ENCODE results near the gene VGLL4.

VGLL4 gene

GRCh38 chr3:11636394-11636770, 7.3 kb downstream of the VGLL4 start:
- TF ChIP-seq, protein P1, sequence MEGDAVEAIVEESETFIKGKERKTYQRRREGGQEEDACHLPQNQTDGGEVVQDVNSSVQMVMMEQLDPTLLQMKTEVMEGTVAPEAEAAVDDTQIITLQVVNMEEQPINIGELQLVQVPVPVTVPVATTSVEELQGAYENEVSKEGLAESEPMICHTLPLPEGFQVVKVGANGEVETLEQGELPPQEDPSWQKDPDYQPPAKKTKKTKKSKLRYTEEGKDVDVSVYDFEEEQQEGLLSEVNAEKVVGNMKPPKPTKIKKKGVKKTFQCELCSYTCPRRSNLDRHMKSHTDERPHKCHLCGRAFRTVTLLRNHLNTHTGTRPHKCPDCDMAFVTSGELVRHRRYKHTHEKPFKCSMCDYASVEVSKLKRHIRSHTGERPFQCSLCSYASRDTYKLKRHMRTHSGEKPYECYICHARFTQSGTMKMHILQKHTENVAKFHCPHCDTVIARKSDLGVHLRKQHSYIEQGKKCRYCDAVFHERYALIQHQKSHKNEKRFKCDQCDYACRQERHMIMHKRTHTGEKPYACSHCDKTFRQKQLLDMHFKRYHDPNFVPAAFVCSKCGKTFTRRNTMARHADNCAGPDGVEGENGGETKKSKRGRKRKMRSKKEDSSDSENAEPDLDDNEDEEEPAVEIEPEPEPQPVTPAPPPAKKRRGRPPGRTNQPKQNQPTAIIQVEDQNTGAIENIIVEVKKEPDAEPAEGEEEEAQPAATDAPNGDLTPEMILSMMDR (IDR thresholded peaks at IDR 0.05), result no peak
- no peak overlapping the region for H3K4me3 ChIP-seq (ENCODE audit: low read depth, low read length)

GRCh38 chr3:11635680-11636393, 7.9 kb downstream of the VGLL4 start:
- Histone ChIP-seq H3K9ac (no peak overlapping the region), H2AFZ (no peak overlapping the region), H3K36me3 (ENCODE audit: control insufficient read depth, insufficient read depth, low read length) (no peaks in the 10 kb centered on the region)

More at GRCh38 chr3:11636394-11636770, 7.3 kb downstream of the VGLL4 start:
- Histone ChIP-seq H2AFZ (no peak overlapping the region), H3K27me3 (ENCODE audit: control insufficient read depth, insufficient read depth, low read length) (no peaks in the 10 kb centered on the region), H3K79me2 (peaks cover 62% of the 10 kb centered on the region), H3K9me3 (ENCODE audit: control insufficient read depth, low read length) (no peaks in the 10 kb centered on the region), H3K4me2 (ENCODE audit: low read length) (no peak overlapping the region), H3K27ac (no peak overlapping the region), H3K4me1 (peaks cover 21% of the 10 kb centered on the region), H3K9ac (no peak overlapping the region), H3K36me3 (ENCODE audit: control insufficient read depth, insufficient read depth, low read length) (no peaks in the 10 kb centered on the region)

DNA sequence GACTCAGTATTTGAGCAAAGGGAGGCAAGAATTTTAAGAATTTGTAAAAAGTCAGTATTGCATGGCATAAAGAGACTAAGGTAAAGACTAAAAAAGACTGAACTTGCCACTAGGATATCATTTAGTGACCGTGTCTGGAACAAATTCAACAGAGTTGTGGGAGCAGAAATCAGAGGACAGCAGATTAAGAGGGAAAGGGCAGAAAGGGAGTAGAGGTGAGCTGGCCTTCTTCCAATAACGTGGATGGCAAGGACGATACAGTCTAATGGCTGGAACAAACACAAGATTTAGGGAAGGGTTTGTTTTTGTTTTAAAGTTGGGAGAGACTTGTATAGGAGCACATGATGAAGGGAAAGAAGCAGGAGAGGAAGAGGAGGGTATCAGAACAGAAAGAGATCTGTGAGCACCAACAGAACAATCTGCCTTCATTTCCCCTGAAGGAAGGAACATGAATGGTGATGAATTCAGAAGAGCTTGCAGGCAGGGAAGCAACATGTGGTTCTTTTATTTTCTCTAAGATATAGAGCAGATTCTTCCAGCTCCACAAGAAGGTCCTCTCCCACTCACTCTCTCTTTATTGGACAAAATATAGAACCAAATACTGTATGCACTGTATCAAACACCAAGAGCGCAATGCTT, 8.6 kb downstream of the VGLL4 start:
- Histone ChIP-seq H3K4me2 (ENCODE audit: low read length) (peak overlapping the region; percentile 41), H3K36me3 (ENCODE audit: control insufficient read depth, insufficient read depth, low read length) (no peaks in the 10 kb centered on the region), H3K9ac (no peak overlapping the region), H3K27ac (peak overlapping the region; percentile 37), H3K27me3 (ENCODE audit: control insufficient read depth, insufficient read depth, low read length) (no peaks in the 10 kb centered on the region), H2AFZ (no peak overlapping the region), H3K4me3 (ENCODE audit: low read depth, low read length) (no peak overlapping the region), H3K79me2 (peaks cover 59% of the 10 kb centered on the region), H3K4me1 (peaks cover 15% of the 10 kb centered on the region), H3K9me3 (ENCODE audit: control insufficient read depth, low read length) (no peaks in the 10 kb centered on the region)
- TF ChIP-seq, protein P1 (IDR thresholded peaks at IDR 0.05), result no peak

More at GRCh38 chr3:11635680-11636393, 7.9 kb downstream of the VGLL4 start:
- peaks cover 17% of the 10 kb centered on the region for H3K4me1 ChIP-seq
- no peaks in the 10 kb centered on the region for H3K9me3 ChIP-seq (ENCODE audit: control insufficient read depth, low read length)
- peaks cover 63% of the 10 kb centered on the region for H3K79me2 ChIP-seq
- H3K27ac ChIP-seq, result peak overlapping the region; percentile 37
- TF ChIP-seq, protein P1 (IDR thresholded peaks at IDR 0.05), result no peak
- H3K27me3 ChIP-seq (ENCODE audit: control insufficient read depth, insufficient read depth, low read length), result no peaks in the 10 kb centered on the region
- H3K4me3 ChIP-seq (ENCODE audit: low read depth, low read length), result no peak overlapping the region
- H3K4me2 ChIP-seq (ENCODE audit: low read length), result peak overlapping the region; percentile 41

DNA sequence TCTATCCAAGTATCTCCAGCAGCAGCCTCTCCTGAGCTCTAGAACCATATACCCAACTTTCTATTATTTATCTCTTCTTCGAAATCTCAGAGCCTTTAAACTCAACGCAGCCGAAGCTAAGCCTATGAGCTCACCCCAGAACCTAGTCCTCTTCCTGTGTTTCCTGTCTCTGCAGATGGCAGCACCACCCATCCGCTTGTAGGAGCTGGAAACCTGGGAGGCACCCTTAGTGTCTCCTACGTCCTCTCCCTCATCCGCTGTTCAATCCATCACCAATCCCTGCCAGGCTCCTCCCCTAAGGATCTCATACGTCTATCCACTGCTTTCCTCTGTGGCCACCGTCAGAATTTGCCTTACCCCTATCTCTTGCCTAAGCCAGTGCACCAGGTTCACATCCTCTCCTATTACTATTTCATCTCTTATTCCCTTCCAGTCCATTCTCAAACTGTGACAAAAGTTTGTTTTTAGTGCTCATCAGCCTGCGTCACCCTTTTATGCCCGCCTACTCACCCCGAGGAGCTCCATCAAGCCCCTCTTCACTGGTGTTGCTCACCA, 9.6 kb downstream of the VGLL4 start:
- Histone ChIP-seq H3K27me3 (ENCODE audit: control insufficient read depth, insufficient read depth, low read length) (no peaks in the 10 kb centered on the region), H3K4me2 (ENCODE audit: low read length) (no peak overlapping the region), H3K4me3 (ENCODE audit: low read depth, low read length) (no peak overlapping the region), H3K9ac (no peak overlapping the region), H3K4me1 (peaks cover 14% of the 10 kb centered on the region), H2AFZ (no peak overlapping the region), H3K9me3 (ENCODE audit: control insufficient read depth, low read length) (no peaks in the 10 kb centered on the region), H3K79me2 (peaks cover 58% of the 10 kb centered on the region), H3K36me3 (ENCODE audit: control insufficient read depth, insufficient read depth, low read length) (no peaks in the 10 kb centered on the region), H3K27ac (peak overlapping the region; percentile 52)
- TF ChIP-seq, protein P1 (IDR thresholded peaks at IDR 0.05), result no peak
